ENCODE data around the gene NAT16. TPM values are rescaled to one million over a fixed set of nuclear protein-coding genes. Genes with fewer than 3 reads are reported as not detected.

NAT16 gene
- total and polyA plus RNA-seq, 2 experiments from 2014 or later, result 0.27 TPM; not detected in 1

DNA sequence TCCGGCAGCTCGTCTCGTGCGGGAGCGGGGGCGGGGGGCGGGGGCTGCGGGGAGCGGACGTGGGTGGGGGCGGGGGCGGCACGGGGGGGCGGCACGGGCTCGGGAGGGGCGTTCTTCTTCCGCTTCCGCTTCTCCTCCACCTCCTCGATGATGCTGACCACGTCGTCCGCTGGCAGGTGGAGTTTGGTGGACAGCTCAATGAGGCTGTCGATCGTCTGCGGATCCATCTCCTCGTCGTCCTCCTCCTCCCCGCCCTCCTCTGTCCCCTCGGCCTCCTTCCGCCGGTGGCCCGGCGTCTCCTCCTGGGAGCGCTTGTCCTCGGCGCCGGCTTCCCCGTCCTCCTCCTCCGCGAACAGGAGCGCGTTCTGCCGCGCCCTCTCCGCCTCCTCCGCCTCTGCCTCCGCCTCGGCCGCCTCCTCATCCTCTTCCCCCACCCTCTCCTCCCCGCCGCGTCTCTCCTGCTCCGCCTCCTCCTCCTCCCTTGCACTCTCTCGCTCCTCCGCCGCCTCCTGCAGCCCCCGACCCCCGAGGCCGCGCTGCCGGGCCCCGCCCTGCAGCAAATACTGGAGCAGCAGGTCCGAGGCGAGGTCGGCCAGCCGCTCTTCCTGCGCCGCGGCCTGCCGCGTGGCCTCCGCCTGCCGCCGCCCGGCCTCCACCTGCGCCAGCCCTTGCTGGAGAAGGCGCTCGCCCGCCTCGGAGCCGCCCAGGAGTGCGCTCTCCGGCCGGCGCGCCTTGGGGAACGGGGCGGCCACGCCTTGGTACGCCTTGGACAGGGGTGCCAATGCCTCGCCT is 16.6 kb downstream of the NAT16 start:
- Histone ChIP-seq H3K4me1 (ENCODE audit: low read depth) (peaks cover 17% of the 10 kb centered on the region), H3K27me3 (peaks cover 86% of the 10 kb centered on the region)
- DNase-seq (ENCODE audit: low read depth in 1 of 2, low spot score in 1 of 2), result no peak

DNA sequence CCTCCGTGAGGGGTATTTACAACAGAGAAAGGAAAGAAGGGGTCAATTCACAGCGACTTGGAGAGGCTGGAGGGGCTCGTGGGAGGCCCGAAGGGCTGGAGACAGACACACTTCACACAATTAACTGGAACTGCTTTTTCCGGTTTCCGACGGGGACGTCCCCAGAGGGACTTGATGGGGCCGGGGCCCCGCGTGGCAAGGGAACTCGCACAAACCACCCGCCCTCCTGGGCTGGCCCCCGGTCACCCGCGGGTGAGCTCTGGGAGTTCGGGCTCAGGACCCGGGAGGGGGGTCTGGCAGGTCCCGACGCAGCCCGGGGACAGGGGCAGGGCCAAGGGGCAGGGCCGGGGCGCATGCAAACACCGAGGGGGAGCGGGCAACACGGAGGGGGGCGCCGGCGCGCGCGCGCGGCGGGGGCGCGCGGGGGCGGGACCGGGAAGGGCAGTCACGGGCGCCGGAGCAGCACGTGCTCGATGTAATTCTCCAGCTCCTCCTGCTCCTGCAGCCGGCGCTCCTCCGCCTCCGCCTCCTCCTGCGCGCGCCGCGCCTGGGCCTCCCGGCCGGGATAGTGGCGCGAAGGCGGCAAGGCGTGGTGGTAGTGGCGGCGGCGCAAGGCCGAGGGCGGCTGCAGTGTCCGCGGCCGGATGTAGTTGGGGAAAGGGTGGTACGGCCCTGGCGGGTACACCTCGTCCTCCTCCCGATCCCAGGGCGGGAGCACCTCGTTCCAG is 17.4 kb downstream of the NAT16 start:
- Histone ChIP-seq H3K27me3 (peaks cover 78% of the 10 kb centered on the region), H3K27ac (no peak overlapping the region), H3K36me3 (no peaks in the 10 kb centered on the region), H3K4me3 (peak overlapping the region; percentile 7), H3K4me1 (ENCODE audit: low read depth) (peaks cover 17% of the 10 kb centered on the region), H3K9me3 (ENCODE audit: low read depth) (no peaks in the 10 kb centered on the region)
- TF ChIP-seq, protein P1, sequence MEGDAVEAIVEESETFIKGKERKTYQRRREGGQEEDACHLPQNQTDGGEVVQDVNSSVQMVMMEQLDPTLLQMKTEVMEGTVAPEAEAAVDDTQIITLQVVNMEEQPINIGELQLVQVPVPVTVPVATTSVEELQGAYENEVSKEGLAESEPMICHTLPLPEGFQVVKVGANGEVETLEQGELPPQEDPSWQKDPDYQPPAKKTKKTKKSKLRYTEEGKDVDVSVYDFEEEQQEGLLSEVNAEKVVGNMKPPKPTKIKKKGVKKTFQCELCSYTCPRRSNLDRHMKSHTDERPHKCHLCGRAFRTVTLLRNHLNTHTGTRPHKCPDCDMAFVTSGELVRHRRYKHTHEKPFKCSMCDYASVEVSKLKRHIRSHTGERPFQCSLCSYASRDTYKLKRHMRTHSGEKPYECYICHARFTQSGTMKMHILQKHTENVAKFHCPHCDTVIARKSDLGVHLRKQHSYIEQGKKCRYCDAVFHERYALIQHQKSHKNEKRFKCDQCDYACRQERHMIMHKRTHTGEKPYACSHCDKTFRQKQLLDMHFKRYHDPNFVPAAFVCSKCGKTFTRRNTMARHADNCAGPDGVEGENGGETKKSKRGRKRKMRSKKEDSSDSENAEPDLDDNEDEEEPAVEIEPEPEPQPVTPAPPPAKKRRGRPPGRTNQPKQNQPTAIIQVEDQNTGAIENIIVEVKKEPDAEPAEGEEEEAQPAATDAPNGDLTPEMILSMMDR (IDR thresholded peaks at IDR 0.05; ENCODE audit: low read depth, low read length), result no peak
- DNase-seq (ENCODE audit: low read depth in 1 of 2, low spot score in 1 of 2), result peak; percentile 62 to 64

More for the DNA sequence above, 16.6 kb downstream of the NAT16 start:
- Histone ChIP-seq H3K27ac (no peak overlapping the region), H3K9me3 (ENCODE audit: low read depth) (no peaks in the 10 kb centered on the region), H3K36me3 (no peaks in the 10 kb centered on the region), H3K4me3 (peak overlapping the region; percentile 7)
- TF ChIP-seq, protein P1 (IDR thresholded peaks at IDR 0.05; ENCODE audit: low read depth, low read length), result no peak

DNA sequence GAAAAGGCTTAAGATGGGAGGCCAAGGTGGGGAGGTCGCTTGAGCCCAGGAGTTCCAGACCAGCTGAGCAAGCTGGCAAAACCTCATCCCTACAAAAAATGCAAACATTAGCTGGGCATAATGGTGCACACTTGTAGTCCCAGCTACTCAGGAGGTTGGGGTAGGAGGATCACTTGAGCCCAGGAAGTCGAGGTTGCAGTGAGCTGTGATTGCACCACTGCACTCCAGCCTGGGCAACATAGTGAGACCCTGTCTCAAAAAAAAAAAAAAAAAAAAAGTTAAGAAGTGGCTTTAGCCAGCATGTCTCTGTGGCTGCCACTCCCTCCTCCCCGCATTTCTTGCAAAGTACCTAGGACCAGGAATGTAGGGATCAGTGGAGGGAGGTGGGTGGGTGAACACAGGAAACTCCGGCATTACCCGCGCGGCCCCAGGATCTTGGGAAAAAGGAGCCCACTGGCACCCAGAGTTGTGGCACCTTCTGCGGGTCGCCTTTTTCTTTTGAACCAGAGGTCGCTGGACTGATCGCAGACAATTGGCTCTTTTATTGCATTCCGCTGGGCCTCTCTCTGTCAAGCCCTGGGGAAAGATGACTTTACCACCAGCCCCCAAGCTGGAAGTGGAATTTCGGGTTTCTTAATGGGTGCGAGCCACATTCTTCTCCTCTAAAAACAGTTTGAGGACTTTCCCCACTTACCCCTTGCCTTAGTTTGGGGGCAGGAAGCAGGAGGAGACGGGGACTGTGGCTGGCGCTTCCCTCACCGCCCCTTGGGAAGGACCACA is 18.2 kb downstream of the NAT16 start:
- Histone ChIP-seq H3K36me3 (no peaks in the 10 kb centered on the region), H3K9me3 (ENCODE audit: low read depth) (no peaks in the 10 kb centered on the region), H3K27ac (no peak overlapping the region), H3K4me1 (ENCODE audit: low read depth) (peaks cover 17% of the 10 kb centered on the region), H3K27me3 (peaks cover 70% of the 10 kb centered on the region), H3K4me3 (no peak overlapping the region)
- TF ChIP-seq, protein P1 (IDR thresholded peaks at IDR 0.05; ENCODE audit: low read depth, low read length), result no peak
- DNase-seq (ENCODE audit: low read depth in 1 of 2, low spot score in 1 of 2), result no peak

DNA sequence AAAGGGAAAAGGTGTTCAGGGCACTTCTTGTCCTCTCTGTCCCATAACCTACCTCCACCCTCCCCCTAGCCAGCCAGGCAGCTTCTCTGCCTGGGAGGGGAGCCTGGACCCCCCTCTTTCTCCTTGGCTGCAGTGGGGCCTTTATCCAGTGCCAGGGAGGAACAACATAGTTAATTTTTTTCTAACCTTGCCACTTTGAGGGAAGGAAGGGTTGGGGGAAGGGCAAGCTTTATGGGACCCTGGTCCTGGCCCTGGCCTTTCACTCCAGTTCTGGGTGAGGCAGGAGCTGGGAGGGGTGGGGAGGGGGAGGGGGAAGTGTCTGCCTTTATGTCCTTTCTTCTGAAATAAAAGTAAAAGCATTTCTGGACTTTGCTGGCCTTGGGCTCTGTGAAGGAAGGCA is 19.2 kb downstream of the NAT16 start:
- H3K4me1 ChIP-seq (ENCODE audit: low read depth), result peaks cover 15% of the 10 kb centered on the region
- TF ChIP-seq, protein P1 (IDR thresholded peaks at IDR 0.05; ENCODE audit: low read depth, low read length), result no peak

More for the DNA sequence above, 19.2 kb downstream of the NAT16 start:
- Histone ChIP-seq H3K9me3 (ENCODE audit: low read depth) (no peaks in the 10 kb centered on the region), H3K27me3 (peaks cover 60% of the 10 kb centered on the region), H3K27ac (no peak overlapping the region), H3K36me3 (no peaks in the 10 kb centered on the region), H3K4me3 (no peak overlapping the region)
- DNase-seq (ENCODE audit: low read depth in 1 of 2, low spot score in 1 of 2), result no peak

Measured in cardiac muscle cell (in vitro differentiated cells and primary cell).